HG02571 (cell line): ENCODE measurements around the gene PPP1R13B.

Experiments
- ATAC-seq: cut with Tn5 transposase; IDR thresholded peaks from one replicate; pipeline ENCODE4 v1.9.1; 2021; ENCODE audit warnings: mild to moderate bottlenecking, moderate library complexity; ENCODE audit not compliant: unreplicated experiment

The PPP1R13B gene

GRCh38 chr14:103838117-103838516 is 9.3 kb downstream of the PPP1R13B start:
- ATAC-seq = no peak

GRCh38 chr14:103836976-103837725 is 10.2 kb downstream of the PPP1R13B start:
- ATAC-seq = no peak

GRCh38 chr14:103834956-103835355 is 12.4 kb downstream of the PPP1R13B start:
- ATAC-seq = no peak

GRCh38 chr14:103833711-103834110 is 13.7 kb downstream of the PPP1R13B start:
- ATAC-seq = no peak

GRCh38 chr14:103832046-103832445 is 15.3 kb downstream of the PPP1R13B start:
- ATAC-seq = no peak

- ATAC-seq = no peak
These were observed 16.7 kb downstream of the PPP1R13B start for GRCh38 chr14:103830511-103831270.

- ATAC-seq = no peak
These were observed 18.9 kb downstream of the PPP1R13B start for GRCh38 chr14:103828315-103828967.

GRCh38 chr14:103825101-103825500 is 22.3 kb downstream of the PPP1R13B start:
- ATAC-seq = no peak

- ATAC-seq = no peak
These were observed 26.5 kb downstream of the PPP1R13B start for GRCh38 chr14:103820908-103821307.

- no peak for ATAC-seq
These were observed 27.0 kb downstream of the PPP1R13B start for GRCh38 chr14:103820382-103820781.

GRCh38 chr14:103819503-103820307 is 27.7 kb downstream of the PPP1R13B start:
- no peak for ATAC-seq

GRCh38 chr14:103818870-103819269 is 28.5 kb downstream of the PPP1R13B start:
- ATAC-seq = no peak

GRCh38 chr14:103818422-103818821 is 29.0 kb downstream of the PPP1R13B start:
- ATAC-seq = no peak

GRCh38 chr14:103817595-103817994 is 29.8 kb downstream of the PPP1R13B start:
- no peak for ATAC-seq

- ATAC-seq = no peak
These were observed 30.4 kb downstream of the PPP1R13B start for GRCh38 chr14:103816991-103817390.

- ATAC-seq = no peak
These were observed 32.1 kb downstream of the PPP1R13B start for GRCh38 chr14:103815253-103815652.

- no peak for ATAC-seq
These were observed 36.2 kb downstream of the PPP1R13B start for GRCh38 chr14:103811189-103811588.

GRCh38 chr14:103808403-103809001 is 38.9 kb downstream of the PPP1R13B start:
- ATAC-seq = no peak

GRCh38 chr14:103806805-103807204 is 40.6 kb downstream of the PPP1R13B start:
- ATAC-seq = no peak

GRCh38 chr14:103805708-103806107 is 41.7 kb downstream of the PPP1R13B start:
- no peak for ATAC-seq
